ENCODE results near the gene MAP4K4.
"Not testable (repeated sequence)": the region's sequence is repeated elsewhere in the genome, so short reads cannot be mapped to it uniquely, and the experiment has no call there.

Gene MAP4K4

GRCh38 chr2:101768556-101769220, 71.2 kb downstream of the MAP4K4 start:
- DNase-seq (ENCODE audit: low read depth) = no peak

- DNase-seq (ENCODE audit: low read depth) = not testable (repeated sequence)
These were observed 72.2 kb downstream of the MAP4K4 start for GRCh38 chr2:101769726-101770125.

GRCh38 chr2:101770726-101771125, 73.2 kb downstream of the MAP4K4 start:
- no peak for DNase-seq (ENCODE audit: low read depth)

DNA sequence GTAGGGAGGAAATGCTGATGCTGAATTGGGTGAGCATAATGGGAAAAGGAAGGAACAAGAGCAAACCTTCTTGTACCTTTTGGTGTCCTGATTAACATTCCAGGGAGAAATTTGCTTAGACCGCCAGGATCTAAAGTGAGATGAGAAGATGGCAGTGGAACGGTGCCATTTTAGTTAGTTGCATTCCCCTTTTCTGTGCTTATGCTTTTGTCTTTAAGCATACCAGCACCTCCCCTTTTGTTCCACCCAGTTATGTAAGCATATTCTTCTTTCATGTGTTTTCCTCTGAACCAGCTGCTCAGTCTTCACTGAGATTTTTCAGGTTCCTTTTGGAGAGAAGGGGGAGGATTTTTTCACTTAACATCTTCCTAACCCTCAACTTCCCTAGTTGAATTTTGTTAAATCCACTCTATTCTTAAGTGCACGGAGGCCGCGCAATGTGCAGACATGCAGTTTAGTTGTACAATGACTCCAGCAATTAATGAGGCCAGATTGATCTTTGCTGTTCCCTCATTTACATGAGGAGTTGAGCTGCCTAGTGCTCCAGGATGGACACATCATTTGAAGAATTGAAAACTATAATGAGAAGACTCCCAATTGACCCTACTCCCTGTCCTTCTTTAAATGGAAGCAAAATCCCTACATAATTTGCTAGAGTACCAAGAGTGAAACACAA, 73.9 kb downstream of the MAP4K4 start:
- DNase-seq (ENCODE audit: low read depth) = no peak

DNA sequence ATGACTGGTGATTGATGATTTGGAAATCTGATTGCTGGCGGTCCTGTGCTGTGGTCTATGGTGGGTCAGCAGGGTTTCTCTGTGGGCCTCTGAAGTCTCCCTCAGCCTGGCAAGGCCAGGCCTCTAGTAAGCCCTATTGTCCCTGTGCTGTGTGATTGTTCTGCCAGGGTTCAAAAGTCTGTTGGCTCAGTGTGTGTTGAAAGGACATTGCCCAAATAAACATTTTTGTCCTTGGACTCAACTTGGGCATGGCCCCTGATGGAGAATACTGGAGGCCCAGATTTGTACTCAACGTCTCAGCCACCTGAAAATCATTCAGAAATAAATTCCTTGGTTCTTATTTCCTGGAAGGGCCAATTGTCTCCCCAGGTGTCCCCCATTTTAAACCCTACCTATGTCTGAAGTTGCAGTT, 74.4 kb downstream of the MAP4K4 start:
- no peak for DNase-seq (ENCODE audit: low read depth)

GRCh38 chr2:101773137-101773536, 75.6 kb downstream of the MAP4K4 start:
- no peak for DNase-seq (ENCODE audit: low read depth)

DNA sequence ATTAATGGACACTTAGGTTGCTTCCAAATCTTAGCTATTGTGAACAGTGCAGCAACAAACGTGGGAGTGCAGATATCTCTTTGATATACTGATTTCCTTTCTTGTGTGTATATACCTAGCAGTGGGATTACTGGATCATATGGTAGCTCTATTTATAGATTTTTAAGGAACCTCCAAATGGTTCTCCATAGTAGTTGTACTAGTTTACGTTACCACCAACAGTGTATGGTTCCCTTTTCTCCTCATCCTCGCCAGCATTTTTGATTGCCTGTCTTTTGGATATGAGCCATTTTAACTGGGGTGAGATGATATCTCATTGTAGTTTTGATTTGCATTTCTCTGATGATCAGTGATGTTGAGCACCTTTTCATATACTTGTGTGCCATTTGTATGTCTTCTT, 76.5 kb downstream of the MAP4K4 start:
- not testable (repeated sequence) for DNase-seq (ENCODE audit: low read depth)

GRCh38 chr2:101775092-101775491, 77.6 kb downstream of the MAP4K4 start:
- no peak for DNase-seq (ENCODE audit: low read depth)

DNA sequence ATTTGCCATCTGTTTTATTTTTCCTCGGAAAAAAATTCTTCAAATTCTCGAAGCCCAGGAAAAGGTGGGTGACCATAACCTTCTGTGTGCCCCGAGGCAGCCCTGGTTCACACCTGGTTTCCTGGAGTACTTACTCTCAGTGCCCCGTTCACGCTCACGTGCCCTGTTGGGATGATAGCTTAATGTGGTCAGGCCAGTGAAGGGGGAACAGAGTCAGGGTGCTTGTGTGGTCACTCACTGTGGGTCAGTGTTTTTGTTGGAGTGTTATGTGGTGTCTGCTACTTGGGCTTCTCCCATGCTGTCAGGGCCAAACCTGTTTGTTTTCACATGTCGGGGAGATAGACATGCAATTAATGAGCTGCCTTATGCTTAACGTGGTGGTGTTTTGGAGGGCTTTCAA, 78.1 kb downstream of the MAP4K4 start:
- no peak for DNase-seq (ENCODE audit: low read depth)

DNA sequence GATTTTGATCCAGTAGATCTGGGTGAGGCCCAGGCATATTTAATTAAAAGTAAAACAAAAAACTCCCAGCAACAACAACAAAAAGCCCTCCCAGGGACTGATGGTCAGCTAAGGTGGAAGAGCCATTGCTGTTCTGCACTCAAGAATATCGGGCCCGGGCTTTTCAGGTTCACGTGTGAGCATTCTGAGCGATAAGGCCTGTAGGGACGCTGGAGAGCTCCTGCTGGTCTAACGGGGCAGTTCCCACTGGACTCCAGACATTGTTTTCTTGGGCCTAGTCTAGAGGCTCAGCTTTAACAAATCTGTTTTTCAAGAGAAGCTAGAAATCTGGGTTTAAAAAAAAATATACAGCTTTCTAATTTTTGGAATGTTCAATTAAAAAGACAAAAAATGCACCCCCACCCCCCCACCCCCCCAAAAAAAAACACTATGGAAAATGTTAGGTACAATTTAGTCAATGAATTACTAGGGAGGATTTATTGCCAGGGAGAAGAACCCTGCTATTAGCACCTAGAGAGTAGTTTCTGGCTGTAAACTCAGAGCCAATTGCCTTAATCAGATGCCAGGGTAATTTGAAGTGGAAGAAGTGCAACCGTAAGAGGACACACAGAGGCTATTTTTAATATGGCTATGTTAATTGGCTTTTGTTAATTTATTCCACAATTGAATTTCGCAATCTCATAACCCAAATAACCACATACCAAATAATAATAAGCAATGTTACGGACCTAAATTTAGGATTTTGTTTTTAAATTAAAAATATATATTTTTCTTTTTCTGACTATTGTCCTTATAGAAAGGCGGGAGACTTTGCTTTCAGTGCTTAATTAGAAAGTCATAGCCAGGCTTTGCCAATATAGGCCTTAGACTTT, 78.9 kb downstream of the MAP4K4 start:
- DNase-seq (ENCODE audit: low read depth) = no peak

DNA sequence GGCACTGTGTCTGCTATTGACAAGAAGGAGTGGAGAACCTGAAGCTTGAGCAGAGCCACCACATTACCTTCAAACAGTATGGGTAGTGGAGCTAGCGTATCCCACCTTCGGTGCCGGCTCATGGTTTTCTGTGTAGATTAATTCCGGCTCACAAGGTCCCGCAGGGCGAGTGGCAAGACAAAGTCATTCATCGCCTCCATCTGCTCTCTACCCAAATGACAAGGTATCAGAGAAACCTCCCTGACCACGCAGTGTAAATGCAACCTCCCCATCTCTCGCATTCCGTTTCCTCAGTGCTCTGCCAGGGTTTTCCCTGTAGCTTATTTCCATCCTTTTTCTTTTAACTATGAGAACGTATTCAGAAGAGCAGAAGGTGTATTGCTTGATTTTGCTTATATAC, 79.8 kb downstream of the MAP4K4 start:
- no peak for DNase-seq (ENCODE audit: low read depth)

GRCh38 chr2:101778102-101778501, 80.6 kb downstream of the MAP4K4 start:
- no peak for DNase-seq (ENCODE audit: low read depth)

GRCh38 chr2:101779190-101779589, 81.7 kb downstream of the MAP4K4 start:
- DNase-seq (ENCODE audit: low read depth) = no peak

- DNase-seq (ENCODE audit: low read depth) = no peak
These were observed 82.1 kb downstream of the MAP4K4 start for GRCh38 chr2:101779656-101780055.

DNA sequence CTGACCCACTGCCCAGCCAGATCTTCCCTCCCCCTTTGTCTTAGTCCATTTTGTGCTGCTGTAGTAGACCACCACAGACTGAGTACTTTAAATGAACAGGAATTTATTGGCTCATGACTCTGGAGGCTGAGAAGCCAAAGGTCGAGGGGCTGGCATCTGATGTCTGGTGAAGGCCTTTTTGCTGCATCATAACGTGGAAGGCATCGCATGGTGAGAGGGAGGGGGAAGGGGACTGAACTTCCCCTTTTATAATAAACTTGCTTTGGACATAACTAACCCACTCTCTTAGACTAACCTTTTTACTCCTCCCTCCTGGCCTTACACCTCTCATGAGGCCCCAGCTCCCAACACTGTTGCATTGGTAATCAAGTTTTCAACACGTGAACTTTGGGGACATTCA, 83.8 kb downstream of the MAP4K4 start:
- no peak for DNase-seq (ENCODE audit: low read depth)

GRCh38 chr2:101781791-101782426, 84.4 kb downstream of the MAP4K4 start:
- no peak for DNase-seq (ENCODE audit: low read depth)

- no peak for DNase-seq (ENCODE audit: low read depth)
These were observed 84.9 kb downstream of the MAP4K4 start for GRCh38 chr2:101782427-101782792.

GRCh38 chr2:101787097-101787496, 89.6 kb downstream of the MAP4K4 start:
- no peak for DNase-seq (ENCODE audit: low read depth)

DNA sequence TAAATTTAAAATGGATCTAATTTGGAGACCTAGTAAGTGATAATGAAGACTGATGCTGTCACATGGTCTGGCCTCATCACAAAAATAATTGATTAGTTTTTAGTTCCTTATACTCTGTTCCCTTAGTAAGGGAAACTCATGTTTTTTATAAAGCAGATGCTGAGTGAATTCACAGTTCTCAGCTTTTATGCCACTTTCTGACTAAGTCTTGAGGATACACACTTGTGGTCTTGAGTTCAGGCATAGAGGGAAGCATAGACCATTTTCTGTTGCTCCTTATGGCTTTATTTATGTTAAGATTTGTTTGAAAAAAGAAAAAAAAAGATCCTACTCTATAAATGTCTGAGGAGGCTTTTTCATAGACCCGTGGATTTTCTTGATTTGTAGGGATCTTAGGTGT, 91.1 kb downstream of the MAP4K4 start:
- no peak for DNase-seq (ENCODE audit: low read depth)

DNA sequence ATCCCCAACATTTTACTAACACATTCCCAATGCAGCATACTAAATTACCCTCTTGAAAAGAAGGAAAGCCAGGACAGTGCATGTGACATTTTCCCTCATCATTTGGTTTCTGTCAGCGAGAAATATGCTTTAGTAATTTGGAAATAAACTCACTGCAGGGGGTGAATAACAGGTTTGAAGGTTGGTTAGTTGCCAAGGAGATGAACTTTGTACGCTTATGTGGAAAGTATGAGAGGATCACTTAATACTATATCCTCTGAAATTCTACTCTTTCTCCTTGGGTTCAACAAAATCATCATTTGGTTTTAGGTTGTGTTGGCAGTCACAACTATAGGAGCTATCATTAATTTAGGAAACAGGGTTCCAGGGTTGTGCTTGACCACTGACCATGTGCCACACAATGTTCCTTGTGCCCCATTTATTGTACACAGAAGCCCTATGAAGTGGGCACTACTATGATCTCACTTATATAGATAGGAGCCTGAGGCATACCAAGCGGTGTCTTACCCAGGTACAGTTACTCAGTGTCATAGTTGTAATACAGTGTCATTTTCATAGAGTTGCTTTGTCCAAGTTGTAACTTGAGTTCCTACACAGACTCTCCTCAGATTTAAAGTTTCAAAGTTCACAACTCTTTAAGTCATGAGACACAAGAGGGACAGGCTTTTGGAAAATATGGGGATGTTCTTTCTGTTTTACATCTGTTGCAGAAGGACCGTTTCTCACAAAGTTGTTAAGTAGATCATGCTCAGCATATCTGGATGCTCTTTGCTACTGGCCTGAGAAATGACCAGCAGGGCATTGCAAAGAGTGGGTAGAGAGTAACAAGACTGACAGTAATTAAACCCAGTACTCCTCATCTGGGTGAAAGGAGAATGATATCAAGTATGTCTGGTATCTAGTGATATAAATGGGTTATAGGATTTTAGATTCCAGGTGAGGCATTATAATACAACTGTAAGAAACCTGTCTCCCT, 91.8 kb downstream of the MAP4K4 start:
- DNase-seq (ENCODE audit: low read depth) = no peak

DNA sequence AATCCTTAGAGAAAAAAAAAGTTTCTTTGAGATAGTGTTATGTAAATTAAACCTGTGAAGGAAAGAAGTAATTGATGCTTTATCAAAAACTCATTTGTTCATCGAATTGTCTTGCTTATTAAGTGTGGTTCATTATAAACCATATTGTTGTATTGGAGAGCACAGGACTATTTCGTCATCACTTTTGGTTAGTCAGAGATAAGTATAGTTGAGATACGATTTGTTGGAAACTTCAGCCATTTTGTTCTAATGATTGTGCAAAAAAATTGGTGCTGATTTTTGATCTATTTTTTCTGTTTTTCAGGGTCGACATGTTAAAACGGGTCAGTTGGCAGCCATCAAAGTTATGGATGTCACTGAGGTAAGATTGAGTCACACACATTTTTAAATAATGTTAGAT, 92.9 kb downstream of the MAP4K4 start:
- DNase-seq (ENCODE audit: low read depth) = no peak
